GM23338 (cell line): ENCODE results near the gene HSD11B1. TPM values are rescaled to one million over a fixed set of nuclear protein-coding genes. Genes with fewer than 3 reads are reported as not detected.

Experiments
- ATAC-seq: fragments of 200-7000 bp; cut with Tn5 transposase; 3 replicates; pipeline ENCODE4 v1.9.1; 2020
- DNase-seq: peaks from one replicate; pipeline ENCODE4 v3.0.0-alpha.2; 2015; ENCODE audit warnings: low spot score
- H2AFZ ChIP-seq: fragments of 200-600 bp; sonication (generic); 2 replicates; pipeline ENCODE4 v1.8.0; 2016; ENCODE audit warnings: antibody characterized with exemption, mild to moderate bottlenecking, moderate library complexity
- H3F3A ChIP-seq: fragments of 200-600 bp; sonication (generic); replicated peaks from 2 replicates; pipeline ENCODE4 v1.8.0; 2017; ENCODE audit warnings: antibody characterized with exemption, mixed run types, low read depth
- H3K27ac ChIP-seq: fragments of 200-600 bp; sonication (generic); 2 replicates; pipeline ENCODE4 v1.6.1; 2016; ENCODE audit warnings: low read depth
- H3K27me3 ChIP-seq: fragments of 200-600 bp; sonication (generic); 2 replicates; pipeline ENCODE4 v1.8.0; 2016; ENCODE audit warnings: mild to moderate bottlenecking, mixed run types, moderate library complexity; ENCODE audit not compliant: insufficient read depth
- H3K36me3 ChIP-seq: fragments of 200-600 bp; sonication (generic); 2 replicates; pipeline ENCODE4 v1.8.0; 2016; ENCODE audit warnings: mild to moderate bottlenecking; ENCODE audit not compliant: insufficient read depth
- H3K4me1 ChIP-seq: fragments of 200-600 bp; sonication (generic); 2 replicates; pipeline ENCODE4 v1.8.0; 2016; ENCODE audit warnings: mild to moderate bottlenecking, moderate library complexity; ENCODE audit not compliant: insufficient read depth
- H3K4me2 ChIP-seq: fragments of 200-600 bp; sonication (generic); 2 replicates; pipeline ENCODE4 v1.7.1; 2017; ENCODE audit warnings: mixed run types
- H3K4me3 ChIP-seq: fragments of 200-600 bp; sonication (generic); 2 replicates; pipeline ENCODE4 v1.6.1; 2016; ENCODE audit warnings: mixed run types
- H3K79me2 ChIP-seq: fragments of 200-600 bp; sonication (generic); replicated peaks from 2 replicates; pipeline ENCODE4 v1.8.0; 2017; ENCODE audit warnings: mild to moderate bottlenecking; ENCODE audit not compliant: insufficient read depth
- H3K9me2 ChIP-seq: fragments of 200-600 bp; sonication (generic); 2 replicates; pipeline ENCODE4 v1.8.0; 2017; ENCODE audit not compliant: insufficient read depth
- H4K20me1 ChIP-seq: fragments of 200-600 bp; sonication (generic); replicated peaks from 2 replicates; pipeline ENCODE4 v1.8.0; 2017; ENCODE audit warnings: mild to moderate bottlenecking; ENCODE audit not compliant: insufficient read depth
- H3K27ac Mint-ChIP-seq: 2 replicates; pipeline ENCODE4 v1.8.0; 2020; ENCODE audit warnings: inconsistent platforms, mild to moderate bottlenecking, moderate library complexity, mixed read lengths
- H3K27me3 Mint-ChIP-seq: 3 replicates; pipeline ENCODE4 v1.8.0; 2022; ENCODE audit warnings: low read depth, mild to moderate bottlenecking, moderate library complexity, mixed read lengths, inconsistent platforms; ENCODE audit not compliant: insufficient read depth, poor library complexity
- H3K36me3 Mint-ChIP-seq: 3 replicates; pipeline ENCODE4 v1.8.0; 2021; ENCODE audit warnings: low read depth, mild to moderate bottlenecking, inconsistent platforms, moderate library complexity, mixed read lengths
- H3K4me1 Mint-ChIP-seq: 3 replicates; pipeline ENCODE4 v1.8.0; 2020; ENCODE audit warnings: mild to moderate bottlenecking, inconsistent platforms, mixed read lengths
- H3K4me3 Mint-ChIP-seq: 3 replicates; pipeline ENCODE4 v1.8.0; 2021; ENCODE audit warnings: moderate library complexity, mild to moderate bottlenecking, inconsistent platforms, mixed read lengths
- H3K9me3 Mint-ChIP-seq: 3 replicates; pipeline ENCODE4 v1.8.0; 2020; ENCODE audit warnings: moderate library complexity, mild to moderate bottlenecking, inconsistent platforms, mixed read lengths
- CREB1 ChIP-seq: fragments of 250-450 bp; sonication (Bioruptor Pico); IDR thresholded peaks from 2 replicates; pipeline ENCODE4 v1.5.0; 2020; ENCODE audit warnings: low read depth, mild to moderate bottlenecking, moderate library complexity
- EZH2 ChIP-seq: fragments of 200-600 bp; sonication (generic); IDR thresholded peaks from one replicate; pipeline ENCODE4 v1.8.0; 2017; ENCODE audit warnings: antibody characterized with exemption, mild to moderate bottlenecking, low read depth; ENCODE audit not compliant: unreplicated experiment
- EZH2phosphoT487 ChIP-seq: fragments of 200-600 bp; sonication (generic); IDR thresholded peaks from one replicate; pipeline ENCODE4 v1.8.1; 2018; ENCODE audit warnings: antibody characterized with exemption; ENCODE audit not compliant: unreplicated experiment
- JUNB ChIP-seq: IDR thresholded peaks from one replicate; pipeline ENCODE4 v1.6.1; 2016; ENCODE audit warnings: antibody characterized with exemption; ENCODE audit not compliant: unreplicated experiment
- NANOG ChIP-seq: IDR thresholded peaks from 2 replicates; pipeline ENCODE4 v1.6.1; 2016; ENCODE audit warnings: antibody characterized with exemption, borderline replicate concordance
- POLR2AphosphoS5 ChIP-seq: IDR thresholded peaks from 2 replicates; pipeline ENCODE4 v1.6.1; 2016; ENCODE audit warnings: antibody characterized with exemption, low read depth
- STAT1 ChIP-seq: IDR thresholded peaks from one replicate; pipeline ENCODE4 v1.6.1; 2016; ENCODE audit warnings: antibody characterized with exemption; ENCODE audit not compliant: unreplicated experiment
- ZNF114 ChIP-seq: fragments of 250-450 bp; sonication (Bioruptor Pico); IDR thresholded peaks from 2 replicates; pipeline ENCODE4 v1.5.0; 2020; ENCODE audit warnings: mild to moderate bottlenecking, moderate library complexity
- ZNF331 ChIP-seq: fragments of 250-450 bp; sonication (Bioruptor Pico); IDR thresholded peaks from 2 replicates; pipeline ENCODE4 v1.5.0; 2020; ENCODE audit warnings: low read depth, mild to moderate bottlenecking, moderate library complexity
- polyA plus RNA-seq: library from polyadenylated mRNA; unstranded; fragments of >200 nt; fragmentation: Nextera tagmentation; extraction: Ambion mirVana; gene quantifications from 2 replicates; pipeline ENCODE4 v1.2.1, GENCODE V29; 2016
- total RNA-seq: library from RNA; depleted of rRNA; stranded (reverse); fragments of >200 nt; shearing (Covaris generic); gene quantifications from 2 replicates; pipeline ENCODE4 v1.2.3, GENCODE V29; 2014
- TF ChIP-seq, protein P1 (sequence below): fragments of 250-450 bp; sonication (Bioruptor Pico); IDR thresholded peaks from 2 replicates; pipeline ENCODE4 v1.5.0; 2020; ENCODE audit warnings: mild to moderate bottlenecking, moderate library complexity
- TF ChIP-seq, protein P2 (sequence below): IDR thresholded peaks from one replicate; pipeline ENCODE4 v1.6.1; 2018; ENCODE audit warnings: antibody characterized with exemption; ENCODE audit not compliant: unreplicated experiment
- TF ChIP-seq, protein P3 (sequence below), 2 experiments: fragments of 200-600 bp in 1 of 2; sonication (generic) in 1 of 2; conservative IDR thresholded peaks; 2 replicates each; pipeline versions ENCODE4 v1.5.1 to v1.6.1; 2016 to 2017; ENCODE audit warnings: antibody characterized with exemption in 2 of 2, low read depth in 2 of 2, mild to moderate bottlenecking in 2 of 2, moderate library complexity in 1 of 2
- TF ChIP-seq, protein P4 (sequence below): IDR thresholded peaks from 2 replicates; pipeline ENCODE4 v1.6.1; 2016; ENCODE audit warnings: antibody characterized with exemption

HSD11B1 gene
- total and polyA plus RNA-seq, 2 experiments from 2014 or later, result not detected

DNA sequence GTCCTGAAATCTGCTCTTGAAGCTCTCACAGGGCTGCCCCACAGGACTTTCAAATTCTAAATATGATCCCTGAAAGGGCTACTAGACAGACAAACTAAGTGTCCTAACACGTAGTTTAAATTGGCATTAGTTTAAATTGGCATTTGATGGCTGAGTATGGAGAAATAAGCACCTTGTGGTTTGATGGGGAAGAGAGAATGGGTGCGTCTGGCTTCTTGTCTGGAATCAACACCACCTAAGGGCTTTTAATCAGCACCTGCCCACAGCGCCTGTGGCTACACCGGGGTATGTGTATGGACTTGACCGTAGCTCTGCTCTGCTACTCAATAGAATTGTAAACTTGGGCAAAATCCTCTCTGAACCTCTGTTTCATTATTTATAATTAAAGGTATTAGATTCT, 46.7 kb upstream of the HSD11B1 start:
- Histone ChIP-seq H3K27me3 (no peaks in the 10 kb centered on the region), H4K20me1 (no peaks in the 10 kb centered on the region), H3K4me3 (no peak overlapping the region), H3K27ac (no peak overlapping the region), H3K9me2 (no peaks in the 10 kb centered on the region; the same call in 1 of the 2 replicates), H3K79me2 (no peaks in the 10 kb centered on the region), H2AFZ (no peak overlapping the region), H3K4me2 (no peak overlapping the region), H3K4me1 (peaks cover 2% of the 10 kb centered on the region), H3F3A (no peaks in the 10 kb centered on the region), H3K36me3 (no peaks in the 10 kb centered on the region)
- DNase-seq, result no peak
- Mint-ChIP-seq H3K9me3 (no peaks in the 10 kb centered on the region), H3K4me1 (peaks cover 21% of the 10 kb centered on the region), H3K27me3 (peaks cover 2% of the 10 kb centered on the region), H3K36me3 (no peaks in the 10 kb centered on the region), H3K4me3 (no peak overlapping the region), H3K27ac (no peak overlapping the region)
- TF ChIP-seq POLR2AphosphoS5, result no peak
- TF ChIP-seq, protein P1, sequence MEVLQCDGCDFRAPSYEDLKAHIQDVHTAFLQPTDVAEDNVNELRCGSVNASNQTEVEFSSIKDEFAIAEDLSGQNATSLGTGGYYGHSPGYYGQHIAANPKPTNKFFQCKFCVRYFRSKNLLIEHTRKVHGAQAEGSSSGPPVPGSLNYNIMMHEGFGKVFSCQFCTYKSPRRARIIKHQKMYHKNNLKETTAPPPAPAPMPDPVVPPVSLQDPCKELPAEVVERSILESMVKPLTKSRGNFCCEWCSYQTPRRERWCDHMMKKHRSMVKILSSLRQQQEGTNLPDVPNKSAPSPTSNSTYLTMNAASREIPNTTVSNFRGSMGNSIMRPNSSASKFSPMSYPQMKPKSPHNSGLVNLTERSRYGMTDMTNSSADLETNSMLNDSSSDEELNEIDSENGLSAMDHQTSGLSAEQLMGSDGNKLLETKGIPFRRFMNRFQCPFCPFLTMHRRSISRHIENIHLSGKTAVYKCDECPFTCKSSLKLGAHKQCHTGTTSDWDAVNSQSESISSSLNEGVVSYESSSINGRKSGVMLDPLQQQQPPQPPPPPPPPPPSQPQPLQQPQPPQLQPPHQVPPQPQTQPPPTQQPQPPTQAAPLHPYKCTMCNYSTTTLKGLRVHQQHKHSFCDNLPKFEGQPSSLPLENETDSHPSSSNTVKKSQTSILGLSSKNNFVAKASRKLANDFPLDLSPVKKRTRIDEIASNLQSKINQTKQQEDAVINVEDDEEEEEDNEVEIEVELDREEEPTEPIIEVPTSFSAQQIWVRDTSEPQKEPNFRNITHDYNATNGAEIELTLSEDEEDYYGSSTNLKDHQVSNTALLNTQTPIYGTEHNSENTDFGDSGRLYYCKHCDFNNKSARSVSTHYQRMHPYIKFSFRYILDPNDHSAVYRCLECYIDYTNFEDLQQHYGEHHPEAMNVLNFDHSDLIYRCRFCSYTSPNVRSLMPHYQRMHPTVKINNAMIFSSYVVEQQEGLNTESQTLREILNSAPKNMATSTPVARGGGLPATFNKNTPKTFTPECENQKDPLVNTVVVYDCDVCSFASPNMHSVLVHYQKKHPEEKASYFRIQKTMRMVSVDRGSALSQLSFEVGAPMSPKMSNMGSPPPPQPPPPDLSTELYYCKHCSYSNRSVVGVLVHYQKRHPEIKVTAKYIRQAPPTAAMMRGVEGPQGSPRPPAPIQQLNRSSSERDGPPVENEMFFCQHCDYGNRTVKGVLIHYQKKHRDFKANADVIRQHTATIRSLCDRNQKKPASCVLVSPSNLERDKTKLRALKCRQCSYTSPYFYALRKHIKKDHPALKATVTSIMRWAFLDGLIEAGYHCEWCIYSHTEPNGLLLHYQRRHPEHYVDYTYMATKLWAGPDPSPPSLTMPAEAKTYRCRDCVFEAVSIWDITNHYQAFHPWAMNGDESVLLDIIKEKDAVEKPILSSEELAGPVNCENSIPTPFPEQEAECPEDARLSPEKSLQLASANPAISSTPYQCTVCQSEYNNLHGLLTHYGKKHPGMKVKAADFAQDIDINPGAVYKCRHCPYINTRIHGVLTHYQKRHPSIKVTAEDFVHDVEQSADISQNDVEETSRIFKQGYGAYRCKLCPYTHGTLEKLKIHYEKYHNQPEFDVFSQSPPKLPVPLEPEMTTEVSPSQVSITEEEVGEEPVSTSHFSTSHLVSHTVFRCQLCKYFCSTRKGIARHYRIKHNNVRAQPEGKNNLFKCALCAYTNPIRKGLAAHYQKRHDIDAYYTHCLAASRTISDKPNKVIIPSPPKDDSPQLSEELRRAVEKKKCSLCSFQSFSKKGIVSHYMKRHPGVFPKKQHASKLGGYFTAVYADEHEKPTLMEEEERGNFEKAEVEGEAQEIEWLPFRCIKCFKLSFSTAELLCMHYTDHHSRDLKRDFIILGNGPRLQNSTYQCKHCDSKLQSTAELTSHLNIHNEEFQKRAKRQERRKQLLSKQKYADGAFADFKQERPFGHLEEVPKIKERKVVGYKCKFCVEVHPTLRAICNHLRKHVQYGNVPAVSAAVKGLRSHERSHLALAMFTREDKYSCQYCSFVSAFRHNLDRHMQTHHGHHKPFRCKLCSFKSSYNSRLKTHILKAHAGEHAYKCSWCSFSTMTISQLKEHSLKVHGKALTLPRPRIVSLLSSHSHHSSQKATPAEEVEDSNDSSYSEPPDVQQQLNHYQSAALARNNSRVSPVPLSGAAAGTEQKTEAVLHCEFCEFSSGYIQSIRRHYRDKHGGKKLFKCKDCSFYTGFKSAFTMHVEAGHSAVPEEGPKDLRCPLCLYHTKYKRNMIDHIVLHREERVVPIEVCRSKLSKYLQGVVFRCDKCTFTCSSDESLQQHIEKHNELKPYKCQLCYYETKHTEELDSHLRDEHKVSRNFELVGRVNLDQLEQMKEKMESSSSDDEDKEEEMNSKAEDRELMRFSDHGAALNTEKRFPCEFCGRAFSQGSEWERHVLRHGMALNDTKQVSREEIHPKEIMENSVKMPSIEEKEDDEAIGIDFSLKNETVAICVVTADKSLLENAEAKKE (CRISPR knock-in tag), result no peak
- TF ChIP-seq STAT1, result no peak
- TF ChIP-seq, protein P2, sequence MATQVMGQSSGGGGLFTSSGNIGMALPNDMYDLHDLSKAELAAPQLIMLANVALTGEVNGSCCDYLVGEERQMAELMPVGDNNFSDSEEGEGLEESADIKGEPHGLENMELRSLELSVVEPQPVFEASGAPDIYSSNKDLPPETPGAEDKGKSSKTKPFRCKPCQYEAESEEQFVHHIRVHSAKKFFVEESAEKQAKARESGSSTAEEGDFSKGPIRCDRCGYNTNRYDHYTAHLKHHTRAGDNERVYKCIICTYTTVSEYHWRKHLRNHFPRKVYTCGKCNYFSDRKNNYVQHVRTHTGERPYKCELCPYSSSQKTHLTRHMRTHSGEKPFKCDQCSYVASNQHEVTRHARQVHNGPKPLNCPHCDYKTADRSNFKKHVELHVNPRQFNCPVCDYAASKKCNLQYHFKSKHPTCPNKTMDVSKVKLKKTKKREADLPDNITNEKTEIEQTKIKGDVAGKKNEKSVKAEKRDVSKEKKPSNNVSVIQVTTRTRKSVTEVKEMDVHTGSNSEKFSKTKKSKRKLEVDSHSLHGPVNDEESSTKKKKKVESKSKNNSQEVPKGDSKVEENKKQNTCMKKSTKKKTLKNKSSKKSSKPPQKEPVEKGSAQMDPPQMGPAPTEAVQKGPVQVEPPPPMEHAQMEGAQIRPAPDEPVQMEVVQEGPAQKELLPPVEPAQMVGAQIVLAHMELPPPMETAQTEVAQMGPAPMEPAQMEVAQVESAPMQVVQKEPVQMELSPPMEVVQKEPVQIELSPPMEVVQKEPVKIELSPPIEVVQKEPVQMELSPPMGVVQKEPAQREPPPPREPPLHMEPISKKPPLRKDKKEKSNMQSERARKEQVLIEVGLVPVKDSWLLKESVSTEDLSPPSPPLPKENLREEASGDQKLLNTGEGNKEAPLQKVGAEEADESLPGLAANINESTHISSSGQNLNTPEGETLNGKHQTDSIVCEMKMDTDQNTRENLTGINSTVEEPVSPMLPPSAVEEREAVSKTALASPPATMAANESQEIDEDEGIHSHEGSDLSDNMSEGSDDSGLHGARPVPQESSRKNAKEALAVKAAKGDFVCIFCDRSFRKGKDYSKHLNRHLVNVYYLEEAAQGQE, result no peak
- TF ChIP-seq CREB1 (CRISPR knock-in tag), result no peak
- TF ChIP-seq JUNB, result no peak
- no peak for TF ChIP-seq NANOG
- TF ChIP-seq, protein P3, sequence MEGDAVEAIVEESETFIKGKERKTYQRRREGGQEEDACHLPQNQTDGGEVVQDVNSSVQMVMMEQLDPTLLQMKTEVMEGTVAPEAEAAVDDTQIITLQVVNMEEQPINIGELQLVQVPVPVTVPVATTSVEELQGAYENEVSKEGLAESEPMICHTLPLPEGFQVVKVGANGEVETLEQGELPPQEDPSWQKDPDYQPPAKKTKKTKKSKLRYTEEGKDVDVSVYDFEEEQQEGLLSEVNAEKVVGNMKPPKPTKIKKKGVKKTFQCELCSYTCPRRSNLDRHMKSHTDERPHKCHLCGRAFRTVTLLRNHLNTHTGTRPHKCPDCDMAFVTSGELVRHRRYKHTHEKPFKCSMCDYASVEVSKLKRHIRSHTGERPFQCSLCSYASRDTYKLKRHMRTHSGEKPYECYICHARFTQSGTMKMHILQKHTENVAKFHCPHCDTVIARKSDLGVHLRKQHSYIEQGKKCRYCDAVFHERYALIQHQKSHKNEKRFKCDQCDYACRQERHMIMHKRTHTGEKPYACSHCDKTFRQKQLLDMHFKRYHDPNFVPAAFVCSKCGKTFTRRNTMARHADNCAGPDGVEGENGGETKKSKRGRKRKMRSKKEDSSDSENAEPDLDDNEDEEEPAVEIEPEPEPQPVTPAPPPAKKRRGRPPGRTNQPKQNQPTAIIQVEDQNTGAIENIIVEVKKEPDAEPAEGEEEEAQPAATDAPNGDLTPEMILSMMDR (conservative IDR thresholded peaks at IDR 0.05; ENCODE audit: low read depth in 2 of 2), result no peak
- TF ChIP-seq EZH2, result no peak
- no peak for TF ChIP-seq EZH2phosphoT487
- TF ChIP-seq ZNF331 (CRISPR knock-in tag), result no peak
- TF ChIP-seq, protein P4, sequence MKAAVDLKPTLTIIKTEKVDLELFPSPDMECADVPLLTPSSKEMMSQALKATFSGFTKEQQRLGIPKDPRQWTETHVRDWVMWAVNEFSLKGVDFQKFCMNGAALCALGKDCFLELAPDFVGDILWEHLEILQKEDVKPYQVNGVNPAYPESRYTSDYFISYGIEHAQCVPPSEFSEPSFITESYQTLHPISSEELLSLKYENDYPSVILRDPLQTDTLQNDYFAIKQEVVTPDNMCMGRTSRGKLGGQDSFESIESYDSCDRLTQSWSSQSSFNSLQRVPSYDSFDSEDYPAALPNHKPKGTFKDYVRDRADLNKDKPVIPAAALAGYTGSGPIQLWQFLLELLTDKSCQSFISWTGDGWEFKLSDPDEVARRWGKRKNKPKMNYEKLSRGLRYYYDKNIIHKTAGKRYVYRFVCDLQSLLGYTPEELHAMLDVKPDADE, result no peak
- no peak for TF ChIP-seq ZNF114 (CRISPR knock-in tag)
- ATAC-seq, result no peak
